Heart right ventricle (tissue), 16 donors: ENCODE results near the gene XPR1. TPM values are rescaled to one million over a fixed set of nuclear protein-coding genes. Genes with fewer than 3 reads are reported as not detected.

Experiments
- ATAC-seq, 8 donors: fragments of 200-7000 bp; cut with Tn5 transposase; one replicate each; pipeline ENCODE4 v1.9.1; 2020; ENCODE audit warnings: mild to moderate bottlenecking in 8 of 8, moderate library complexity in 8 of 8, moderate number of reproducible peaks in 1 of 8
- DNase-seq, 2 donors: peaks; one replicate each; pipeline ENCODE4 v3.0.0-alpha.2; 2020
- H3K27ac ChIP-seq, 10 donors: fragments of 200-600 bp; sonication (generic) in 2 of 10; one replicate each; pipeline versions ENCODE4 v1.5.0 to v1.8.0; 2020 to 2022; ENCODE audit warnings: mild to moderate bottlenecking in 3 of 10
- H3K27me3 ChIP-seq, 7 donors: fragments of 200-600 bp; one replicate each; pipeline ENCODE4 v1.8.0; 2021 to 2022; ENCODE audit warnings: mild to moderate bottlenecking in 2 of 7
- H3K36me3 ChIP-seq, 9 donors: fragments of 200-600 bp; sonication (generic) in 1 of 9; one replicate each; pipeline versions ENCODE4 v1.5.0 to v1.8.0; 2020 to 2022; ENCODE audit warnings: mild to moderate bottlenecking in 2 of 9
- H3K4me1 ChIP-seq, 9 donors: fragments of 200-600 bp; sonication (generic) in 1 of 9; one replicate each; pipeline versions ENCODE4 v1.5.0 to v1.8.0; 2020 to 2022; ENCODE audit warnings: mild to moderate bottlenecking in 4 of 9
- H3K4me3 ChIP-seq, 10 donors: fragments of 200-600 bp; sonication (generic) in 2 of 10; one replicate each; pipeline versions ENCODE4 v1.5.0 to v1.8.0; 2020 to 2022; ENCODE audit warnings: mild to moderate bottlenecking in 7 of 10, moderate library complexity in 2 of 10
- H3K9me3 ChIP-seq, 11 donors: fragments of 200-600 bp in 10 of 11; sonication (generic) in 2 of 11; one replicate each; pipeline versions ENCODE4 v1.5.0 to v1.8.0; 2013 to 2022; ENCODE audit warnings: mild to moderate bottlenecking in 2 of 11, control low read depth in 1 of 11, moderate library complexity in 1 of 11
- CTCF ChIP-seq, 9 donors: fragments of 200-600 bp; sonication (generic) in 2 of 9; IDR thresholded peaks; one replicate each; pipeline versions ENCODE4 v1.5.0 to v1.8.0; 2021 to 2022; ENCODE audit warnings: antibody characterized with exemption in 9 of 9, mild to moderate bottlenecking in 5 of 9, moderate library complexity in 1 of 9
- WGBS, 2 donors: extraction: QIAGEN DNeasy Blood & Tissue Kit; methylation state at CpG; one replicate each; pipeline ENCODE4 v1.1.7; 2013; ENCODE audit warnings: inconsistent platforms in 1 of 2; 5-methylcytosine and 5-hydroxymethylcytosine counted together
- intact Hi-C, 10 donors: fragments of 100-400 bp; cut with DNase I; formaldehyde crosslinking; loops; one replicate each; pipeline versions ENCODE4 v1.11.1 to v1.14.2; 2022
- polyA plus RNA-seq, 2 donors: library from polyadenylated mRNA; stranded (reverse); fragments of 200-250 nt; gene quantifications; one replicate each; pipeline ENCODE4 v1.2.3, GENCODE V29; 2013
- total RNA-seq, 10 donors: library from RNA; stranded (reverse); fragmentation: NEBNext Ultra II Directional in 3 of 10; extraction: Animal tissue kit (Norgen Biotek cat#: 25700) in 3 of 10; gene quantifications; one replicate each; pipeline versions ENCODE4 v1.2.1 to v1.2.4, GENCODE V29; 2021 to 2023
- donor health status: Arrhythmogenic right ventricular cardiomyopathy.
- donor health status: ischemic (EF 13 %, LVEDD 7.1; RV severe dilation, severe dysfunction).
- donor health status: healthy with polysubstance abuse.
- donor health status: DM: no; HTN: yes; CAD: no.
- donor health status: DM: no; HTN: no; CAD: no.
- donor health status: ischemic (EF 25% LVEDD 6.9; RV normal size, moderate dysfunction).
- donor health status: ischemic (EF 25% LVEDD 5.7; RV mildly dilated, moderate dysfunction).
- donor health status: healthy.
- donor health status: DM: yes; HTN: yes; CAD: no.
- donor health status: Ischemic cardiomyopathy.
- donor health status: ischemic (EF 35%, LVEDD 5.7; RV mildly dilated, moderate dysfunction).
- donor health status: nonischemic (EF 11% LVEDD 7.7; RV severe dilation, severe dysfunction).
- donor health status: DM: yes; HTN: yes; CAD: no.
- donor health status: PGD.
- donor health status: ischemic (EF 29% LVEDD 5.4; RV normal size, mild dysfunction).
- donor health status: nonischemic (EF 23%, LVEDD 6.1; RV moderate dilation, normal function).

XPR1 gene
- total and polyA plus RNA-seq, 12 donors, result 18.3 to 142 (median 70.0) TPM

GRCh38 chr1:180892272-180892671, 260.4 kb downstream of the XPR1 start:
- peaks cover 0 to 18% (median 0%) of the 10 kb centered on the region in 9 donors for H3K4me1 ChIP-seq
- no peak overlapping the region for H3K27ac ChIP-seq
- no peak for TF ChIP-seq CTCF (IDR thresholded peaks at IDR 0.05)
- 68 to 72% methylated on average over 5 of the region's 5 CpGs for WGBS, 2 donors
- intact Hi-C loops, result no loop called here
- DNase-seq (no peak), ATAC-seq (peak in 1 of 8 donors; percentile 27)
- no peaks in the 10 kb centered on the region for H3K9me3 ChIP-seq
- no peak overlapping the region for H3K4me3 ChIP-seq
- H3K27me3 ChIP-seq, result no peaks in the 10 kb centered on the region
- H3K36me3 ChIP-seq, result peaks cover 0 to 25% (median 0%) of the 10 kb centered on the region in 9 donors

DNA sequence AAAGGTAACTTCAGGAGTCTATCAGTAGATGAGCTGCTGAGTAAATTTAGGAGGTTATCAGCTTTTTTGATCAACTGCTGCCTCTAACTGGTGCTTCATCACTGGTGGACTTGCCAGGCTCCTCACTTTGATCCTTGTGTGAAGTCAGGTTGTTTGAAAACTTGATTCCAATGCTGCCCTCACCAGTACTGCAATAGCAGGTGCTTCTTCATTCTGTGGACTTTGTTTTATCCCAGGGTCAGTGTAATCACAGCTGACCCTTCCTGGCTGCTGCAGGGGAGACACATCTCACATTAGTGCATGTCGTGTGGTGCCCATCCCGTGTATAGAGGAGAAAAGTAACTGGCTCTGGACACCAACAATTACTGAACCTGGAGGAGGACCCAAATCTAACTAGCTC, 260.9 kb downstream of the XPR1 start:
- TF ChIP-seq CTCF (IDR thresholded peaks at IDR 0.05), result no peak
- Histone ChIP-seq H3K27me3 (no peaks in the 10 kb centered on the region), H3K27ac (no peak overlapping the region), H3K9me3 (no peaks in the 10 kb centered on the region), H3K4me3 (no peak overlapping the region), H3K36me3 (peaks cover 0 to 21% (median 0%) of the 10 kb centered on the region in 9 donors), H3K4me1 (peaks cover 0 to 18% (median 0%) of the 10 kb centered on the region in 9 donors)
- 64 to 77% methylated on average over 2 of the region's 2 CpGs for WGBS, 2 donors
- intact Hi-C loops, result no loop called here
- DNase-seq (no peak), ATAC-seq (peak in 2 of 8 donors; percentile 30 to 36)

DNA sequence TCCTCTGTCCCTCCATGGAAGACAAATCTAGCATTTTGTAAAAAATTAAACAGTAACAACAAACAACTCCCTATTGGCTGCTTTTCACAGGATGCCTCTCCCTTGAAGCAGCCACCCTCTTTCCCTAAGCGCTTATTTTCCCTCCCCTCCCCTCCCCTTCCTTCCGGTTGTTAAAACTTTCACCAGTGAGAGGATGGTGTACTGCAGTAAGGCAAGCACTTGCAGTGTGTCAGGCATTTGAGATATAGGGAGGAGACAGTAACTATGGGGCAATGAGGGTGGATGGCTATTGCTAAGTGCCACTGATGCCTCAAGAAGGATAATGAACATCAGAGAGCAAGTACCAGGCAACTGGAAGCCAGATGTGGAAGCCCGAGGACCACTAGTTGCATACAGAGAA, 261.8 kb downstream of the XPR1 start:
- intact Hi-C loops, result no loop called here
- no peak overlapping the region for H3K27ac ChIP-seq
- WGBS, 2 donors, result 60 to 74% methylated on average over 3 of the region's 3 CpGs

GRCh38 chr1:180896161-180896560, 264.3 kb downstream of the XPR1 start:
- H3K27ac ChIP-seq, result no peak overlapping the region
- WGBS, 2 donors, result 98 to 100% methylated on average over 3 of the region's 3 CpGs
- no peaks in the 10 kb centered on the region for H3K27me3 ChIP-seq
- no peaks in the 10 kb centered on the region for H3K9me3 ChIP-seq
- no peak overlapping the region for H3K4me3 ChIP-seq
- DNase-seq, result no peak
- intact Hi-C loops, result loop anchor here in 1 of 10 donors (5.0 kb wide), 1 partner anchor 271 kb away; no protein-coding TSS in a partner anchor
- ATAC-seq, result no peak
- H3K36me3 ChIP-seq, result no peaks in the 10 kb centered on the region
- H3K4me1 ChIP-seq, result peaks cover 0 to 31% (median 0%) of the 10 kb centered on the region in 9 donors
- TF ChIP-seq CTCF (IDR thresholded peaks at IDR 0.05), result no peak

More for the DNA sequence above, 261.8 kb downstream of the XPR1 start:
- Histone ChIP-seq H3K36me3 (peaks cover 0 to 11% (median 0%) of the 10 kb centered on the region in 9 donors), H3K9me3 (no peaks in the 10 kb centered on the region), H3K4me1 (peaks cover 0 to 26% (median 0%) of the 10 kb centered on the region in 9 donors), H3K4me3 (no peak overlapping the region), H3K27me3 (no peaks in the 10 kb centered on the region)
- ATAC-seq (peak in 4 of 8 donors; percentile 14 to 64 (median 45)), DNase-seq (no peak)
- TF ChIP-seq CTCF (IDR thresholded peaks at IDR 0.05), result no peak
